ENCODE data around the gene PAX8. TPM values are rescaled to one million over a fixed set of nuclear protein-coding genes. Genes with fewer than 3 reads are reported as not detected.

The PAX8 gene
- total RNA-seq, 4 donors from 2014 or later = 0.91 to 5.2 (median 4.3) TPM

GRCh38 chr2:113186433-113186796, 92.3 kb downstream of the PAX8 start:
- intact Hi-C loops (cut with DNase I; ENCODE audit: low total_unique reads) = no loop called here
- H3K4me3 ChIP-seq (ENCODE audit: low read depth, poor library complexity, severe bottlenecking) = no peak overlapping the region
- 81% methylated on average over 5 of the region's 5 CpGs for WGBS, 2 donors
- no peak for DNase-seq (ENCODE audit: low spot score in 2 of 2)
- TF ChIP-seq POLR2A (IDR thresholded peaks at IDR 0.05) = no peak
- TF ChIP-seq CTCF (IDR thresholded peaks at IDR 0.05) = no peak

- DNase-seq (ENCODE audit: low spot score in 2 of 2) = no peak
- intact Hi-C loops (cut with DNase I; ENCODE audit: low total_unique reads) = no loop called here
- no peak overlapping the region for H3K4me3 ChIP-seq (ENCODE audit: low read depth, poor library complexity, severe bottlenecking)
- WGBS, 2 donors = 65 to 73% methylated on average over 10 of the region's 10 CpGs
- TF ChIP-seq CTCF (IDR thresholded peaks at IDR 0.05) (no peak), POLR2A (IDR thresholded peaks at IDR 0.05) (no peak)
Measured at GRCh38 chr2:113185664-113186432, 92.9 kb downstream of the PAX8 start.

DNA sequence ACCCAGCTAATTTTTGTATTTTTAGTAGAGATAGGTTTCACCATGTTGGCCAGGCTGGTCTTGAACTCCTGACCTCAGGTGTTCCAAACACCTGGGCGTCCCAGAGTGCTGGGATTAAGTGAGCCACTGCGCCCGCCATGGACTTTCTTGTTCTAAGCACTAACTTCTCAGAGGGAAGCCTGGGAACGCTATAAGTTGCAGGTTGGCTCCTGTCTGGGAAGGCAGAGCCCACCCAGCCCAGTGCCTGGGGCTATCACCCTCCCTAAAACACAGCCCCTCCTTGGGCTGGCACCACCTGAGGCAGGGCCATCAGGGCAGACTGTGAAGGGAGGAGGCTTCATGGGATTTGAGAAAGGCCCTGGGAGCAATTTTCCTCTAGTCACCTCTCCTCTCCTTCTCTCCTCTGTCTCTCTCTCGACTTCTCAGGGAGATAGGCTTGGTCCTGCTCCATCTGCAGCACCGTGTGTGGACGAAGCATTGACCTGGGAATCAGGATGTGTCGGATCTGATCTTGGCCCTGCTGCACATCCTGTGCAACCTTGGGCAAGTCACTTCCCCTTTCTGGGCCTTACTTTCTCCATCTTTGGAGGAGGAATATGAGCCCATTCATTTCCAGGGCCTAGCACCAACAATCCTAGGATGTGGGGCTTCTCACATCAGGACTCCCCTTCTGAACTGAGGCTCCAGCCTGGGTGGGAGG, 94.0 kb downstream of the PAX8 start:
- intact Hi-C loops (cut with DNase I; ENCODE audit: low total_unique reads) = no loop called here
- no peak for DNase-seq (ENCODE audit: low spot score in 2 of 2)
- H3K4me3 ChIP-seq (ENCODE audit: low read depth, poor library complexity, severe bottlenecking) = no peak overlapping the region
- TF ChIP-seq CTCF (IDR thresholded peaks at IDR 0.05) (no peak), POLR2A (IDR thresholded peaks at IDR 0.05) (no peak)
- 83 to 91% methylated on average over 8 of the region's 8 CpGs for WGBS, 2 donors

GRCh38 chr2:113183703-113184102, 95.0 kb downstream of the PAX8 start:
- WGBS, 2 donors = 77 to 84% methylated on average over 2 of the region's 2 CpGs
- no peak for TF ChIP-seq CTCF (IDR thresholded peaks at IDR 0.05)
- no peak for TF ChIP-seq POLR2A (IDR thresholded peaks at IDR 0.05)
- no peak for DNase-seq (ENCODE audit: low spot score in 2 of 2)
- no peak overlapping the region for H3K4me3 ChIP-seq (ENCODE audit: low read depth, poor library complexity, severe bottlenecking)
- intact Hi-C loops (cut with DNase I; ENCODE audit: low total_unique reads) = no loop called here

GRCh38 chr2:113183264-113183663, 95.5 kb downstream of the PAX8 start:
- no peak for DNase-seq (ENCODE audit: low spot score in 2 of 2)
- WGBS, 2 donors = 94 to 97% methylated on average over 8 of the region's 8 CpGs
- intact Hi-C loops (cut with DNase I; ENCODE audit: low total_unique reads) = no loop called here
- no peak for TF ChIP-seq CTCF (IDR thresholded peaks at IDR 0.05)
- no peak for TF ChIP-seq POLR2A (IDR thresholded peaks at IDR 0.05)
- H3K4me3 ChIP-seq (ENCODE audit: low read depth, poor library complexity, severe bottlenecking) = no peak overlapping the region

Measured in lower leg skin (tissue), 4 donors.